Panc1 (cell line): ENCODE data around the gene NCAPG. TPM values are rescaled to one million over a fixed set of nuclear protein-coding genes. Genes with fewer than 3 reads are reported as not detected.

Experiments used
- ATAC-seq: fragments of 200-7000 bp; cut with Tn5 transposase; 2 replicates; pipeline ENCODE4 v1.9.1; 2020; ENCODE audit warnings: mild to moderate bottlenecking, moderate library complexity
- BruUV-seq: library from RNA; stranded (reverse); fragments of 400-500 nt; replicated peaks from 2 replicates; lab custom pipeline; 2021; lab: Mats Ljungman, UMichigan
- CTCF ChIA-PET: fragments of 300-600 bp; sonication (Branson Sonifier 250); formaldehyde crosslinking; loops from one replicate; lab custom pipeline; 2022; ENCODE audit warnings: antibody characterized with exemption; lab: Charles Lee
- POLR2A ChIA-PET: fragments of 300-600 bp; sonication (Branson Sonifier 250); formaldehyde crosslinking; loops from one replicate; lab custom pipeline; 2022; ENCODE audit warnings: antibody characterized with exemption; lab: Charles Lee
- DNase-seq: peaks from one replicate; pipeline ENCODE4 v3.0.0-alpha.2; 2010; ENCODE audit warnings: low read depth, low spot score
- H3K27ac ChIP-seq: 2 replicates; pipeline ENCODE4 v1.5.1; 2011; ENCODE audit warnings: mild to moderate bottlenecking, low read length, inconsistent platforms
- H3K27me3 ChIP-seq: fragments of 200-500 bp; sonication (Bioruptor generic); 2 replicates; pipeline ENCODE4 v1.6.0; 2014; ENCODE audit warnings: low read length, inconsistent platforms; ENCODE audit not compliant: control insufficient read depth, insufficient read depth
- H3K36me3 ChIP-seq: fragments of 200-500 bp; sonication (Bioruptor generic); 2 replicates; pipeline ENCODE4 v1.5.1; 2014; ENCODE audit warnings: inconsistent platforms, mild to moderate bottlenecking, low read length, moderate library complexity; ENCODE audit not compliant: control insufficient read depth, insufficient read depth
- H3K4me1 ChIP-seq: 2 replicates; pipeline ENCODE4 v1.5.1; 2011; ENCODE audit warnings: inconsistent platforms, mild to moderate bottlenecking, low read length, moderate library complexity; ENCODE audit not compliant: control insufficient read depth, insufficient read depth
- H3K4me3 ChIP-seq, 2 experiments: 2 replicates each; pipeline ENCODE4 v1.5.1; 2011 to 2012; ENCODE audit warnings: low read depth in 2 of 2, low read length in 2 of 2, mild to moderate bottlenecking in 2 of 2, inconsistent platforms in 1 of 2, moderate library complexity in 1 of 2
- H3K9me3 ChIP-seq: fragments of 200-500 bp; sonication (Bioruptor generic); 2 replicates; pipeline ENCODE4 v1.5.1; 2014; ENCODE audit warnings: low read depth, mild to moderate bottlenecking, inconsistent platforms, low read length, moderate library complexity; ENCODE audit not compliant: control insufficient read depth, insufficient read depth
- CTCF ChIP-seq: fragments of 450-650 bp; IDR thresholded peaks from 2 replicates; pipeline ENCODE4 v1.5.1; 2017; ENCODE audit warnings: mild to moderate bottlenecking
- POLR2AphosphoS5 ChIP-seq: IDR thresholded peaks from 2 replicates; pipeline ENCODE4 v1.6.1; 2012; ENCODE audit warnings: mild to moderate bottlenecking, low read depth, low read length, moderate library complexity
- REST ChIP-seq, 2 experiments: IDR thresholded peaks; 2 replicates each; pipeline ENCODE4 v1.6.1; 2011 to 2012; ENCODE audit warnings: low read depth in 2 of 2, control low read depth in 1 of 2, low read length in 1 of 2, mild to moderate bottlenecking in 1 of 2, moderate library complexity in 1 of 2; ENCODE audit not compliant: insufficient read depth in 1 of 2
- SIN3A ChIP-seq: IDR thresholded peaks from 2 replicates; pipeline ENCODE4 v1.6.1; 2012; ENCODE audit warnings: low read depth, mild to moderate bottlenecking, low read length, moderate library complexity, borderline replicate concordance; ENCODE audit not compliant: insufficient read depth
- TCF7L2 ChIP-seq: IDR thresholded peaks from 2 replicates; pipeline ENCODE4 v1.6.1; 2011; ENCODE audit warnings: mild to moderate bottlenecking, low read depth, low read length, inconsistent platforms
- in situ Hi-C: cut with HindIII; loops from 2 replicates; pipeline ENCODE4 v1.10.0; 2016; ENCODE audit warnings: low sequenced_read_pairs, low pct_unique_long_range_greater_than_20kb
- intact Hi-C: fragments of 100-400 bp; cut with micrococcal nuclease; formaldehyde crosslinking; loops from one replicate; pipeline ENCODE4 v1.10.0; 2022; ENCODE audit not compliant: unreplicated experiment
- total RNA-seq: library from RNA; stranded (reverse); gene quantifications from one replicate; pipeline ENCODE4 v1.2.1, GENCODE V29; 2021; ENCODE audit not compliant: unreplicated experiment

Gene NCAPG
- total RNA-seq, 1 experiment from 2014 or later: 31.0 TPM

- in situ Hi-C loops (no loop called here), intact Hi-C loops (no loop called here)
- H3K36me3 ChIP-seq: no peaks in the 10 kb centered on the region
- ATAC-seq (no peak), DNase-seq (no peak)
- TF ChIP-seq SIN3A: no peak
- TF ChIP-seq REST (IDR thresholded peaks at IDR 0.05; ENCODE audit: insufficient read depth in 1 of 2, low read depth in 2 of 2, low read length in 1 of 2): no peak
- TF ChIP-seq TCF7L2: no peak
- TF ChIP-seq CTCF: no peak
- no peak for TF ChIP-seq POLR2AphosphoS5
- no peaks in the 10 kb centered on the region for H3K4me1 ChIP-seq
- no peaks in the 10 kb centered on the region for H3K27me3 ChIP-seq
- CTCF ChIA-PET: no interaction called here
- no peak overlapping the region for H3K4me3 ChIP-seq
- BruUV-seq: no TSS peak
- POLR2A ChIA-PET: no interaction called here
- no peak overlapping the region for H3K27ac ChIP-seq
- no peaks in the 10 kb centered on the region for H3K9me3 ChIP-seq
These were observed 24.2 kb upstream of the NCAPG start for GRCh38 chr4:17786567-17786966.

GRCh38 chr4:17787315-17787714 lies 23.5 kb upstream of the NCAPG start:
- Histone ChIP-seq H3K9me3 (no peaks in the 10 kb centered on the region), H3K4me1 (no peaks in the 10 kb centered on the region), H3K27ac (no peak overlapping the region), H3K4me3 (no peak overlapping the region), H3K36me3 (no peaks in the 10 kb centered on the region), H3K27me3 (no peaks in the 10 kb centered on the region)
- POLR2A ChIA-PET: interaction anchor here (0.6 kb wide), 1 partner anchor 13 kb away, joined by 3 read pairs; no protein-coding TSS in a partner anchor
- ATAC-seq (no peak), DNase-seq (no peak)
- CTCF ChIA-PET: no interaction called here
- TF ChIP-seq SIN3A (no peak), POLR2AphosphoS5 (no peak), REST (IDR thresholded peaks at IDR 0.05; ENCODE audit: insufficient read depth in 1 of 2, low read depth in 2 of 2, low read length in 1 of 2) (no peak)
- in situ Hi-C loops: no loop called here
- intact Hi-C loops: no loop called here
- BruUV-seq: no TSS peak
